Occipital lobe (tissue), 2 donors: Measurements from ENCODE around the gene TSC22D1. TPM values are rescaled to one million over a fixed set of nuclear protein-coding genes. Genes with fewer than 3 reads are reported as not detected.

Experiments
- DNase-seq: peaks from one replicate; lab custom pipeline; 2025; lab: John Stamatoyannopoulos, UW
- total RNA-seq: library from RNA; depleted of rRNA; stranded (reverse); fragments of >200 nt; gene quantifications from one replicate; pipeline ENCODE4 v1.2.3, GENCODE V29; 2014

Gene TSC22D1
- total RNA-seq, 1 donor from 2014 or later: 251 TPM

DNA sequence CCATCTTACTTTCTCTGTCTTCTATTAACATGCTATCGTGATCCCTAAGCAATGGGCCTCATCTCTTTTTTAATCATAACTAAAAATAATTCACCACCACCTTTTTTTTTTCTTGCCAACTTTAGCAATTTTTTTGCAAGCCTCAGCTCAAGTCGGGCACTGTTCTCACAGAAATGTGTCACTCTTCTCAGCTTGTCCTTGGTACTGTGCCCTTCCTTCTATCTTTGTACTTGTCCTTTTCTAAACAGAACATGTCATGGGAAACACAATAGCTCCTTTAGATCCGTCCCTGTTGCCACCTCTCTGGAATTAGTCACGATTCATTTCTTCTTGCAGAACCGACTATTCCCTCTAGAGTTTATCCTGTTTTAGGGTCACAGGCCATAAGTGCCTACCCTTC is 192.2 kb downstream of the TSC22D1 start:
- DNase-seq: no peak

DNA sequence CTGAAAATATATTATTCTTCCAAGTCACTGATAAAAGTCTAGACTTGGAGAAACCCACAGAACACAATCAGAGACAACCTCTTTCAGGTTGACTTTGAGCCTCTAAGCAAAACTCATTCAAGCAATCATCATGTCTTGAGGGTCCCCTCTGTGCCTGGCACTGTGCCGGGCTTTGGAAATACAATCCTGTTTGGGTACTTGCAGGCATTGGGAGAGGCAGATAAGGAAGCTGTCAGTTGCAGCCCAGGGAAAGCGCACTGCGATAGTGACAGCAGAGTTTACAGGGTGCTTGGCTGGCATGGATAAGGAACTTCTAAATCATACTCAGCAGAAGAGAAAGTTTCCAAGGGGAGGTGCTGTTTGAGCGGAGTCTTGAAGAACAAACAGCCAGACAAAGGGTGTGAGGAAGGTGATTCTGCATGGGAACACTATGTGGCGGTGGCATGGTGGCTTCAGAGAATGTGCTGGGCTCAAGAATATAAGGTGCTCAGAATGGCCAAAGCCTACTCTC is 193.4 kb downstream of the TSC22D1 start:
- DNase-seq: no peak

Other genes starting within 250 kb of the TSC22D1 start
- gene SERP2, start 202.5 kb downstream of the TSC22D1 start, total RNA-seq: 30.7 TPM